Chondrocyte (in vitro differentiated cells): Measurements from ENCODE around the gene COA1. TPM values are rescaled to one million over a fixed set of nuclear protein-coding genes. Genes with fewer than 3 reads are reported as not detected.

Experiments used
- DNase-seq: peaks from one replicate; pipeline ENCODE4 v3.0.0; 2021; ENCODE audit warnings: mixed read lengths, low spot score
- H3K27ac Mint-ChIP-seq: one replicate; pipeline ENCODE4 v1.8.0; 2021; ENCODE audit warnings: mild to moderate bottlenecking, moderate library complexity, mixed read lengths; ENCODE audit not compliant: unreplicated experiment
- H3K27me3 Mint-ChIP-seq: 2 replicates; pipeline ENCODE4 v1.8.0; 2021; ENCODE audit warnings: low read depth, mixed read lengths
- H3K36me3 Mint-ChIP-seq: 2 replicates; pipeline ENCODE4 v1.8.0; 2021; ENCODE audit warnings: low read depth, mixed read lengths
- H3K4me1 Mint-ChIP-seq: 2 replicates; pipeline ENCODE4 v1.8.0; 2021; ENCODE audit warnings: low read depth, mild to moderate bottlenecking, mixed read lengths
- H3K4me3 Mint-ChIP-seq: one replicate; pipeline ENCODE4 v1.8.0; 2021; ENCODE audit warnings: mild to moderate bottlenecking, moderate library complexity, mixed read lengths; ENCODE audit not compliant: unreplicated experiment
- H3K9me3 Mint-ChIP-seq: 2 replicates; pipeline ENCODE4 v1.8.0; 2021; ENCODE audit warnings: low read depth, mixed read lengths
- CTCF ChIP-seq: fragments of 200-600 bp; sonication (generic); IDR thresholded peaks from 2 replicates; pipeline ENCODE4 v1.5.0; 2021; ENCODE audit warnings: antibody characterized with exemption, mild to moderate bottlenecking, moderate library complexity
- total RNA-seq: library from RNA; stranded (reverse); gene quantifications from 3 replicates; pipeline ENCODE4 v1.2.1, GENCODE V29; 2021

The COA1 gene
- total RNA-seq, 1 donor from 2014 or later = 33.5 TPM

GRCh38 chr7:43727003-43727402 is 2.3 kb downstream of the COA1 start:
- H3K4me3 Mint-ChIP-seq = no peak overlapping the region
- H3K36me3 Mint-ChIP-seq = no peaks in the 10 kb centered on the region
- H3K27me3 Mint-ChIP-seq = no peaks in the 10 kb centered on the region
- no peaks in the 10 kb centered on the region for H3K9me3 Mint-ChIP-seq
- H3K27ac Mint-ChIP-seq = no peak overlapping the region
- no peak for TF ChIP-seq CTCF
- peaks cover 41% of the 10 kb centered on the region for H3K4me1 Mint-ChIP-seq
- DNase-seq = no peak

GRCh38 chr7:43726466-43726865 is 2.9 kb downstream of the COA1 start:
- Mint-ChIP-seq H3K27me3 (no peaks in the 10 kb centered on the region), H3K4me1 (peaks cover 41% of the 10 kb centered on the region), H3K4me3 (no peak overlapping the region), H3K9me3 (no peaks in the 10 kb centered on the region), H3K27ac (no peak overlapping the region), H3K36me3 (no peaks in the 10 kb centered on the region)
- no peak for DNase-seq
- TF ChIP-seq CTCF = no peak

- no peaks in the 10 kb centered on the region for H3K36me3 Mint-ChIP-seq
Measured at GRCh38 chr7:43725251-43725650, 4.1 kb downstream of the COA1 start.

GRCh38 chr7:43723007-43723341 is 6.3 kb downstream of the COA1 start:
- H3K27ac Mint-ChIP-seq = no peak overlapping the region

More at GRCh38 chr7:43725251-43725650, 4.1 kb downstream of the COA1 start:
- Mint-ChIP-seq H3K27ac (no peak overlapping the region), H3K27me3 (no peaks in the 10 kb centered on the region), H3K4me3 (no peak overlapping the region), H3K9me3 (no peaks in the 10 kb centered on the region), H3K4me1 (peaks cover 51% of the 10 kb centered on the region)
- DNase-seq = no peak
- TF ChIP-seq CTCF = no peak

GRCh38 chr7:43721193-43721806 is 8.0 kb downstream of the COA1 start:
- H3K4me1 Mint-ChIP-seq = peaks cover 24% of the 10 kb centered on the region

More at GRCh38 chr7:43723007-43723341, 6.3 kb downstream of the COA1 start:
- Mint-ChIP-seq H3K9me3 (no peaks in the 10 kb centered on the region), H3K4me1 (peaks cover 38% of the 10 kb centered on the region), H3K27me3 (no peaks in the 10 kb centered on the region), H3K4me3 (no peak overlapping the region), H3K36me3 (no peaks in the 10 kb centered on the region)
- no peak for TF ChIP-seq CTCF
- no peak for DNase-seq

More at GRCh38 chr7:43721193-43721806, 8.0 kb downstream of the COA1 start:
- no peaks in the 10 kb centered on the region for H3K36me3 Mint-ChIP-seq
- H3K9me3 Mint-ChIP-seq = no peaks in the 10 kb centered on the region
- TF ChIP-seq CTCF = peak; percentile 95
- H3K4me3 Mint-ChIP-seq = no peak overlapping the region
- no peak for DNase-seq
- H3K27ac Mint-ChIP-seq = no peak overlapping the region
- no peaks in the 10 kb centered on the region for H3K27me3 Mint-ChIP-seq
